ENCODE data around the gene WNK1.
"Not testable (repeated sequence)": the region's sequence is repeated elsewhere in the genome, so short reads cannot be mapped to it uniquely, and the experiment has no call there.

WNK1 gene

DNA sequence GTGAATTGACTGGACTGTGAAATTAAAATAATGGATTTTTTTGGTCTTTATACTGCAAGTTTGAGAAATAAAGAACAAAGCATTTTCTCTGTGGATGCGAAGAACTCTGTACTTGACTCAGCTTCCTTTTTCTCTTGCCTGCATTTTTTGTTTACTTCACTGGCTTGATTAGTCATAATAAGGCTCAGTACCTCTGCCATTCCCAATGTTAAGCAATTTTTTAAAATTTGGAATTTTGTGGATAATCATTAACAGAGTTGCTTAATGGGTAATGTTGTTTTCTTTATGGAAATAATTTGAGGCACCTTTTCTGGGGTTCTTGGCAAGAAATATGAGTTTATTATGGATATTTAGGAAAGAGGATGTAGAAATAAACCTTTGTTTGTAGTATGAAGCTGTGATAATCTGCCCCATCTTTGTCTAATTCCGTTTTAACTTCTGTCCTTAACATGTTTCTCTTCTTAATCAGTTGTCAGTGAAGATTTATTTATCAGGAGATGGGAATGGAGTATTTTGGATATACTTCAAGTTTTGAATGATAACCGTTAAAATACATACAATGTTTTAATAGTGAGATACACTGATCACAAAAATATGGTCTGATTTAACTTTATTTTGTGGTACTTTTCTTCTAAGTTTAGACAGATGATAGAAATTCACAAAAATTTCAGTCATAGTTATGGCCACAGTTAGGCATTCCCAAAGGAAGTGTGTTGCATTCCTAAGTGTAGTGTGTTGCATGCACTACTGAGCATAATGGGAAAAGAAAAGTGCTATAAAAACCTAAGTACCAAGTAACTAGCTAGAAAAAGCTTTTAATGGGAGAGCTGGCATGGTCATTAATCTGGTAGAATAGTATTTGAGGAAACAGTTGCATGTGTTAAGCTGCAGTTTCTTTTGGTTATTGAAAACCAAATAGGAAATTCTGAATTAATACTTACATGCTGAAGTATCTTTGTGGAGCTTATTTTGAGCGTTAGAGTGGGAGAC is 27.7 kb downstream of the WNK1 start:
- no peak for DNase-seq (ENCODE audit: low spot score)

GRCh38 chr12:780750-781379 is 28.5 kb downstream of the WNK1 start:
- no peak for DNase-seq (ENCODE audit: low spot score)

DNA sequence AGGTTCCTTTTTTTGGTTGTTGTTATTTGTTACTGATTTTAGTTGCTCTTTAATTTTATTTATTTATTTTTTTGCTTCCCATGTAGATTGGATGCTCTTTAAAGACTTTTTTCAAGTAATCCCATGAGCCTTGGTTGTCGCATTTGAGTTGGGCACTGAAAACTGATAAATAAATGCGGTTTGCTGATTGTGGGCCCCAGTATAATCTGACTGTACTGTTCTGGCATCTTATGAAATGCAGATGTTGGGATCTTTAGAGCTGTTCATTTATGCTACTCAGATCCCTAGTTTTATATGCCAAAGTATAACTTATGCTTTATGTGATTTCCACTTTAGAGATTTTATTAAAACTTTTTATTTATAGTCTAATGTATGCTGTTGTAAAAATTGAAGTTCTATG is 33.3 kb downstream of the WNK1 start:
- DNase-seq (ENCODE audit: low spot score) = no peak

GRCh38 chr12:788288-788687 is 35.9 kb downstream of the WNK1 start:
- no peak for DNase-seq (ENCODE audit: low spot score)

DNA sequence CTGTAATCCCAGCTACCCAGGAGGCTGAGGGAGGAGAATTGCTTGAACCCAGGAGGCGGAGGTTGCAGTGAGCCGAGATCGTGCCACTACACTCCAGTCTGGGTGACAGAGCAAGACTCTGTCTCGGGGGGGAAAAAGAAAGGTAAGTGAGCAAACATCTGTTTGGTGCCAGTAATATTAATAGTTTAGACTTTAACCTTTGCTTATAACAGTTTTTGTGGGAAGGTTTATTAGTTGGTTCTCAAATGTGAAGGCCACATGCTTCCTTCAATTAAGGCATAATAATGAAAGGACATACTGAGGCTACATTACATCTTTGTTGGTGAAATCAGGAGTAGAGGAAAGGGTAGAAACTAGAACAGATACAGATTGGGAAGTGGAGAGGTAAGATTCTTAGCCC is 36.4 kb downstream of the WNK1 start:
- DNase-seq (ENCODE audit: low spot score) = not testable (repeated sequence)

DNA sequence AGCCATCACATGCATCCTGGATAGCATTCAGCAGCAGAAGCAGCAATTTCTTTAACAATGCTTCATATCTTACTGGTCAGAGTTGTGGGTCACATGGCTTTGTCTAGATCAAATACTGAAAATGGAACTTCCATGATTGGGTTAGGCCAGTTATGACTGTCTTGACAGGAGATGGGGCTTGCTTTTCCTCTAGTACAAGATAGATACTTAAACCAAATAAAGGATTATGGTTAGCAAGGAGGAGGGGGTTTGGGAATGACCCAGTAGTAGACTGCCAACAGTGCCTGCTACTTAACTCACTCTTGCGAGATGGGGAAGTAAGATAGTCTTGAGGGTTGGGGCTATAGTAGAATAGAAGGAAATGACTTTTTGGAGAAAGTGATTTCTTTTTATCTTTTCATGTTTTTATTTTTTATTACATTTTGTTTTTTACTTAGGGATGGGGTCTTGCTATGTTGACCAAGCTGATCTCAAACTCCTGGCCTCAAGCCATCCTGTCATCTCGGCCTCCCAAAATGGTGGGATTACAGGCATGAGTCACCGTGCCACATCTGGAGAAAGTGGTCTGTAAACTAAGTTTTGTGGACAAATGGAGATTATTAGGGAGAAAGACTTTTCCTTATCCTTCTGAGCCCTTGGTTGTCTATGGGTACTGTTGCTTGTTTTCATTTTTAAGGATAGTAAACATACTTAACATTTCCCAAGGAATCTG is 37.6 kb downstream of the WNK1 start:
- no peak for DNase-seq (ENCODE audit: low spot score)

- no peak for DNase-seq (ENCODE audit: low spot score)
Measured at GRCh38 chr12:790608-791007, 38.2 kb downstream of the WNK1 start.

DNA sequence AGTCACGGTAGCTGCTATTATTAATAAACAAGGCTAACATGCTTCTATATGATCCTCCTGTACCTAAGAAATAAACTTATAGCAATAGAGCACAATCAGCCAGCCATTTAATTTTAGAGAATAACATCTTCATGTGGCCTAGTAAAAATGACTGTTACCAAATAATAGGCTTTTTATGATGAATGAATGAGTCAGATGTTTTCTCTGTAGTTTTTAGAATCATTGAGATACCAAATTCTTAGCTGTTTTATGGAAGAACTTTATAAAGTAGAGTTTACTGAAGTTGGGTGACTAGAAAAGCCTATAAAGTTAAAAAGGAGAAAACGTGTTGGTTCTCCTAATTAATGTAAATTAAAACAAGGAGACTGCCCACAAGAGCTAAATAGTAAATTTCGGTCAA is 40.7 kb downstream of the WNK1 start:
- no peak for DNase-seq (ENCODE audit: low spot score)

GRCh38 chr12:793711-794110 is 41.3 kb downstream of the WNK1 start:
- no peak for DNase-seq (ENCODE audit: low spot score)

- no peak for DNase-seq (ENCODE audit: low spot score)
Measured at GRCh38 chr12:795305-795704, 42.9 kb downstream of the WNK1 start.

GRCh38 chr12:800401-800800 is 48.0 kb downstream of the WNK1 start:
- no peak for DNase-seq (ENCODE audit: low spot score)

DNA sequence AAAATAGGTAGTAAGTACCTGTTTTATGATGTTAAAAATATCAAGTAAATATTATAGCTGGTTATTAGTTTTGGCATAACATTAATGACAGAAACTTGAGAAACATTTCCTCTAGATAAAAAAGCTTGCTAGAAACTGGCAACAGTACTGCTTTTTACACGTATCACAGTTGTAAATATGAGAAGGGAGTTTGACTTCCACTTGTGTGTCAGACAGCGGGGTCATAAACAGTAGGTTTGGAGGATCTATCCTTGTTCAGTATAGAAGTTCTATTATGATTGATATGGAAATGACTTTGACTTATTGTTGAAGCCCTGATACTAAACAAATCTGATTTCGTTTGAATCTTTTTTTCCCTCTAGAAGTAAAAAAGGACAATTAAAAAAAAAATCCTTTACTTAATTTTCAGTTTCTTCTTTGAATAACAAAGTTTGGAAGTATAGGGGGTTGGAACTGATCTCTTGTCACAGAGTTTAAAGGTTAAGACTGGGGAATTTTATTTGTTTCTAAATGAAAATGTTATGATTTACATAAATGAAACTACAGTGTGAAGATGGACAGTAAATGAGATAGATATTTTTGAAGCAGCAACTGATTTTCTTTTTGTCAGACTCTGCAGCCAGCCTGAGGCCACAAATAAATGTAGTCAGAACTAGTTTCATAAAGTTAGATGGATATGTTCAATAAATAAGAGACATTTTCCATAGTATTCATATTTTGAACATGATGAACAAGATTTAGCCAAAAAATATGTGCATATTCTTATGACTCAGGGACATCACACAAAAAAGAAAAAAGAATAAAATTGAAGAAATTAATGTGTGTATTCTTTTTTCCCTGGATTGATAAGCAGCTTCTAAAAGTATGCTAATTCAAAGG is 50.1 kb downstream of the WNK1 start:
- DNase-seq (ENCODE audit: low spot score) = no peak

DNA sequence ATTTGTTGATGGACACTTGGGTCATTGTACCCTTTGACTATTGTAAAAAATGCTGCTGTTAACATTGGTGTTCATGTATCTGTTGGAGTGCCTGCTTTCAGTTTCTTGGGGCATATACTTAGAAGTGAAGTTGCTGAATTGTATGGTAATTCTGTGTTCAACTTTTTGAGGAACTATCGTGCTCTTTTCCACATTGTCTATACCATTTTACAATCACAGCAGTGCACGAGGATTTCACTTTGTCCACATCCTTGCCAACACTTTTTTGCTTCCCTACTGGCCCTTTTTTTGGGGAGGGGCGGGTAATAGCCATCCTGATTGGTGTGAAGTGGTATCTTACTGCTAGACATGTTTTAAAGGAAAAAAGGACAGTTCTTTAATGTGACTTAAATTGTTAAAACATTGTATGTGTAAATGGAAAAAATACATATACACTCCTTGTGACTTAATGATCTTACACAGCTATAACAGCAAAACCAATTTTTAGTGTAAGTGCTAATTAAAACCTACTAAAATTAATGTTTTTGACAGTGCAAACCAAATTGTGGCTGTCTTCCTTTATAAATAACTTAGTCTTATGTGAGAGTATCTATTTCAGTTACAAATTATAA is 52.7 kb downstream of the WNK1 start:
- DNase-seq (ENCODE audit: low spot score) = peak; percentile 27

DNA sequence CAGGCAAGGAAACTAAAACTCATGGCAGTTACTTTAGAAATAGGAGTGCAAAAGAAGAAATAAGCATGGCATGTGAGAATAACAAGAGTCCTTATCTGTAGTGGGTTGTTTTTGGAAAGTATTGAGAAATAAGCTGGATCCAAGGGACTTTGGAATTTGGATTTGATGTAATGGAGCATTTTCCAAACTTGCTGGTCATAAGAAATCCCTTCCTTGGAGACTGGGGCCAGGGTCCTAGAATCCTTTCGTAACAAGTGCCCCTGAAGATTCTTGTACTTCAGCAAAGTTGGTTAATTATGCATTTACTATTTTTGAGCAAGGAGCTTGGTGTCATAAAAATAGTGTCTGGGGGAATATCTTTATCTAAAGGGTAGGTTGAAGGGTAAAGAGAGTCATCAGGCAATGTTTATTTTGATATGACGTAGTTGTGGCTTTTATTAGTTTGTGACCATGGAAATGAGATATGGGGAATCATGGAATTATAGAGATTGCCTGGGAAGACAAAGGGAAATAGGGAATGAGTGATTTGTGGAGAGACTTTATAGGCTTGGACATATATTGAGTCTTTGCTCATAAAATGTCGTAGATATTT is 53.9 kb downstream of the WNK1 start:
- no peak for DNase-seq (ENCODE audit: low spot score)

- DNase-seq (ENCODE audit: low spot score) = peak; percentile 56
Measured at GRCh38 chr12:807041-807735, 54.8 kb downstream of the WNK1 start.

DNA sequence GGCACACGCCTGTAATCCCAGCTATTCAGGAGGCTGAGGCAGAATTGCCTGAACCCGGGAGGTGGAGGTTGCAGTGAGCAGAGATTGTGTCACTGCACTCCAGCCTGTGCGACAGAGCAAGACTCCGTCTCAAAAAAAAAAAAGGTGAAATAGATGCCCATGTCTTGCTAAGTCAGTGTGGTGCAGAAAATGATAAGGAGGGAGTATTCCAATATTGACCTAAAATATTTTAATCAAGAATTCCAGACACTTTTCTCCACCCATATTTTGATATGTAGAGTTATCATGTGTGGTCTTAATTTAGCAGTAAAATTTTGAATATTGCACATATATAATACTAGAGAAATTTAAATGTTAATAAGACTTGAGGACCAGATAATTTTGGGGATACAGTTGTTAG is 57.7 kb downstream of the WNK1 start:
- no peak for DNase-seq (ENCODE audit: low spot score)

DNA sequence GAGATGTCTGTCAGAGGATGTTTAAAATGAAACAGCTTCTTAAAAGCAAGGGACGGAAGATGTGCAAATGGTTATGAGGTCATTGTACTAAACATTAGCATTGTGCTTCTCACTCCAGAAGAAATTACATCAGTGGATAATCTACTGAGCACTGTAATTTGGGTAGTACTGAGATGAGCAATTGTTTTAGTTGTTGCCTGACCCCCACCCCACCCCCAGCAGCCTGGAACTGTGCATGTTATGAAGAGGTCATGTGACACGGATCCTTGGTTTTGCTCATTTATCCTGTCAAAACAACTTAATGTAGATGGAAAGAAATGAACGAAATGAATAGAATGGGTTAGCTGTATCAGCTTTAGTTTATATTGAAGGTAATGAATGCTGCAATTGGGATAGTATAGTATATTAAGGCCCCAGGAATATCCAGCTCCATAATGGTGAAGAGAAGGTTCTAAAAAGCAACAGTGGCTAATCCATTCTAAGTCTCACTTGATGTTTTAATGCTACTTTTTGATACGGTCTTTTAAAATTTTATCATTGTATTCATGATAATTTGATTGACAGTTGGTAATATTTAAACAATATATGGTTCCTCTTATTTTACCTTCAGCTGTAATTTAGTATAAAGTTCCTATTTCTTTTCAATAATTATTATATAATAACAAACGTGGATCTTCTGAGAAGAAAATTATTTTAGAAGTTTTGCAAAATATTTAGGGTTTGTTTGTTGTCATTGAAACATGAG is 58.5 kb downstream of the WNK1 start:
- DNase-seq (ENCODE audit: low spot score) = peak; percentile 27

GRCh38 chr12:812950-813349 is 60.6 kb downstream of the WNK1 start:
- no peak for DNase-seq (ENCODE audit: low spot score)

GRCh38 chr12:817456-817855 is 65.1 kb downstream of the WNK1 start:
- not testable (repeated sequence) for DNase-seq (ENCODE audit: low spot score)

All from pons (tissue), 1 donor.